HL-60 (cell line): ENCODE results near the gene SUSD2.

Experiments
- DNase-seq, 2 experiments: peaks; one replicate each; pipeline ENCODE4 v3.0.0-alpha.2; 2010 to 2020; ENCODE audit warnings: low read depth in 1 of 2, low spot score in 1 of 2
- H3K27ac ChIP-seq: fragments of 250-450 bp; sonication (Bioruptor Pico); replicated peaks from 2 replicates; pipeline ENCODE4 v1.5.1; 2020; ENCODE audit warnings: mild to moderate bottlenecking, moderate library complexity
- H3K27me3 ChIP-seq: fragments of 250-450 bp; sonication (Bioruptor Pico); 2 replicates; pipeline ENCODE4 v1.5.1; 2021; ENCODE audit warnings: mild to moderate bottlenecking, moderate library complexity; ENCODE audit not compliant: insufficient read depth, poor library complexity, severe bottlenecking
- H3K4me3 ChIP-seq: replicated peaks from 2 replicates; pipeline ENCODE4 v1.5.1; 2011; ENCODE audit warnings: mild to moderate bottlenecking, control low read depth, low read length; ENCODE audit not compliant: insufficient read depth
- GABPA ChIP-seq: IDR thresholded peaks from 2 replicates; pipeline ENCODE4 v1.6.1; 2012; ENCODE audit warnings: low read depth
- POLR2AphosphoS5 ChIP-seq: IDR thresholded peaks from 2 replicates; pipeline ENCODE4 v1.6.1; 2012; ENCODE audit warnings: low read depth
- REST ChIP-seq: IDR thresholded peaks from 2 replicates; pipeline ENCODE4 v1.6.1; 2012; ENCODE audit warnings: low read depth; ENCODE audit not compliant: insufficient replicate concordance
- SPI1 ChIP-seq: IDR thresholded peaks from 2 replicates; pipeline ENCODE4 v1.6.1; 2012; ENCODE audit warnings: low read depth, mild to moderate bottlenecking, borderline replicate concordance
- TF ChIP-seq, protein P1 (sequence below): IDR thresholded peaks from one replicate; pipeline ENCODE4 v1.5.1; 2011; ENCODE audit warnings: low read length, control low read depth, inconsistent platforms; ENCODE audit not compliant: insufficient read depth

SUSD2 gene

DNA sequence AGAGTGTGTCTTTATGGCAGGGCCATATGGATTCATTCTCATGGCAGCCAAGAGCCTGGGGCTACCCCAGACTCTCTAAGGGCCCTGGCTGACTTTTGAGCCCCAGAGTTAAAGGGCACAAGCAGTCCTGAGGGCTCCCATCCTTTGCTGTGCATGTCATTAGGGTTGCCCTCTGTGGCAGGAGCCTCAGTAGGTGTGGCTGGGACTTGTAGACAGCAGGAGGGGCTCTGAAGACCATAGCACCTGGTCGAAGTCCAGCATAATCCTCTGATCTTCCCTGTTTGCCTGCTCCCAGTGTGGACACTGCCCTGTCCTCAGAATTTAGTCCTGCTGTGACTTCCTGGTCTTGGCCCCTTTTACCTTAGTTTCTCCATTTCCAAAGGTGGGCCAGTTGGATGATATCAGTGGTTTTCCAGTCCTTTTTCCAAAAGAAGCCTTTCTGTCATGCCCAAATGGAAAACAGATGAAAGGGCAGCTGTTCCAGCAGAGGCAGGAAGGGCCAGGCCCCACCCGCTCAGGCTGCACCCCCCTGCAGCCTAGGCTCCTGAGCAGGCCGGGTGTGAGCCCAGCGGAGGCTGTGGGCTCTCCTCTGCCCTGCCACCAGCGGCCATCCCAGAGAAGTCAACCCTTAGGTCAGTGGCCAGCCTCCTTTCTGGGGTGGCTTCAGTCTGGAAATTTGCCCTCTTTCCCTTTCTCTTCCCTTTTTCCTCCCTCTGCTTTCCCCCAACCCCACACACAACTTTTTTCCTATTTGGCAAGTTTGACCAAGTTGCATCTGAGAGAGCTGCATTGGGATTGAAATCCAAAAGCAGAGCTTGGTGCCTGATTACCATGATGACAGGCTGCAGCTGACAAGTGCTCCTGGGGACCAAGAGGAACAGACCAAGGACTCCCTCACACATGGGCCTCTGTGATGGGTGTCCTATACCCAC is 32.8 kb upstream of the SUSD2 start:
- DNase-seq, result no peak
- Histone ChIP-seq H3K27me3 (no peaks in the 10 kb centered on the region), H3K4me3 (no peak overlapping the region), H3K27ac (no peak overlapping the region; the same call in 1 of the 2 replicates)
- TF ChIP-seq GABPA (no peak), POLR2AphosphoS5 (no peak), SPI1 (no peak), REST (no peak)

DNA sequence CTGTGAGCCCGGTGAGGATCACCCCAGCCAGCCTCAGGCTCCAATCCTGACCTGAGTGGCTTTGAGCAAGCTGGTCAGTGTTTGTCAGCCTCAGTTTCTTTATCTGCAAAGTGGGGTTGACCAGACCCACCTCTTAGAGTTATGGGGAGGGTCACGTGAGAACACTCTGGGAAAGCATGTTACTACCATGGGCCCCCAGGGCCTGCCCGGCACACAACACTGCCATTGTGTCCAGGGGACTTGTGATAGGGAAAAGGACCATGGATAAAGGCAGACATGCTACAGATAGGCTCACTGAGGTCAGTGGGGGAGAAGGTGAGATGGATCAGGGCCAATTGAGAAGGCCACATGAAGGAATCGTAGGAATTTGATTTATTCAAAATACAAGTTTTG is 32.1 kb upstream of the SUSD2 start:
- Histone ChIP-seq H3K4me3 (no peak overlapping the region), H3K27ac (no peak overlapping the region), H3K27me3 (no peaks in the 10 kb centered on the region)
- no peak for DNase-seq
- no peak for TF ChIP-seq REST
- TF ChIP-seq, protein P1, sequence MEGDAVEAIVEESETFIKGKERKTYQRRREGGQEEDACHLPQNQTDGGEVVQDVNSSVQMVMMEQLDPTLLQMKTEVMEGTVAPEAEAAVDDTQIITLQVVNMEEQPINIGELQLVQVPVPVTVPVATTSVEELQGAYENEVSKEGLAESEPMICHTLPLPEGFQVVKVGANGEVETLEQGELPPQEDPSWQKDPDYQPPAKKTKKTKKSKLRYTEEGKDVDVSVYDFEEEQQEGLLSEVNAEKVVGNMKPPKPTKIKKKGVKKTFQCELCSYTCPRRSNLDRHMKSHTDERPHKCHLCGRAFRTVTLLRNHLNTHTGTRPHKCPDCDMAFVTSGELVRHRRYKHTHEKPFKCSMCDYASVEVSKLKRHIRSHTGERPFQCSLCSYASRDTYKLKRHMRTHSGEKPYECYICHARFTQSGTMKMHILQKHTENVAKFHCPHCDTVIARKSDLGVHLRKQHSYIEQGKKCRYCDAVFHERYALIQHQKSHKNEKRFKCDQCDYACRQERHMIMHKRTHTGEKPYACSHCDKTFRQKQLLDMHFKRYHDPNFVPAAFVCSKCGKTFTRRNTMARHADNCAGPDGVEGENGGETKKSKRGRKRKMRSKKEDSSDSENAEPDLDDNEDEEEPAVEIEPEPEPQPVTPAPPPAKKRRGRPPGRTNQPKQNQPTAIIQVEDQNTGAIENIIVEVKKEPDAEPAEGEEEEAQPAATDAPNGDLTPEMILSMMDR, result no peak
- no peak for TF ChIP-seq POLR2AphosphoS5
- TF ChIP-seq SPI1, result no peak
- TF ChIP-seq GABPA, result no peak

DNA sequence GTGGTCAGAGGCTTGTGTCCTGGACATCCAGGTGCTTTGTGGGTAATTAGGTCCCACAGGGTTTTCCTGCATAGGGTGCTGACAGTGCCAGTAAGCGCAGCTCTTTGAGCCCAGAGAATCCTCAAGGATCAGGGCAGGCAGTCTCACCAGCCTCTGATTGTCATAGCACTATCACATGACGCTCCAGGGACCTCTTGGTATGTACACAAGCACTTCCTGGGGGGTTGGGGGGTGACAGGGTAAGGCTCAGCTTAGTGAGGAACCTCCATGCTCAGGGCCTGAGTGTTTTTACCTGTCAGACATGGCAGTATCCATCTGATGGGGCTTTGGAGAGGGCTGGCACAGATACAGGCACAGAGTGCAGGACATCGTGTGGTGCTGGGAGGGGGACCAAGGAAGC is 27.9 kb upstream of the SUSD2 start:
- Histone ChIP-seq H3K4me3 (no peak overlapping the region), H3K27me3 (no peaks in the 10 kb centered on the region), H3K27ac (peak overlapping the region; percentile 62)
- DNase-seq, result peak in 1 of 2 experiments; percentile 69
- TF ChIP-seq, protein P1, result no peak
- TF ChIP-seq GABPA (no peak), SPI1 (no peak), POLR2AphosphoS5 (no peak), REST (no peak)
